ENCODE measurements around the gene PIGO. TPM values are rescaled to one million over a fixed set of nuclear protein-coding genes. Genes with fewer than 3 reads are reported as not detected.

Gene PIGO
- total and polyA plus RNA-seq, 4 donors, result 13.8 to 38.1 (median 20.2) TPM

DNA sequence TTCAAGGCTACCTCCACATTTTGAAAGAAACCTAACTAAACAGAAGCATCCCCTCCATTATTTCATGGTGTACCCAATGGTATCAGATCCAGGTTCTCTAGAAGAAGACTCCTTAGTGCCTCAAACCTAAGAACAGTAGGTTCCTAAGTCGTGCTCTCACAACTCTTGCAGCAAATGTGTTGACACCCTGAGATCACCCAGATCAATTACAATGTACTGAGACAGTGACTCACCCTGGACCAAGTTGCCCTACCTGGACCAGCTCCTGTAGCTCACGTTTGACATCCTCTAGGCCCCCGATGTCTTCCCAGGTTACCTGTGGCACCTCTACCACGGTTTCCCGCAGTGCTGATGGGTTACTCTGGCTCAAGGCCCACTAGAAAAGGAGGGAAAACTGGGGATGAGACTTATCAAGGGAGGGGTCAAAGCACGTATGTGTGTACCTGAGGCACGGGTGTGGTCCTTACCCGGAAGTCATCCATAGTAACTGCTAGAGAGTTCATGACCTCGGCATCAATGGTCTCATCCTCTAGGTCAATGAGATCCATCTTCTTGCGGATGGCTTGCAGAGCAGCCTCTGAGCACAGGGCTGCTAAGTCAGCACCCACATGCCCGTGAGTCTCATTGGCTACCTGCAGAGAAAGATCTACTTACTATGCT is 35.7 kb downstream of the PIGO start:
- Histone ChIP-seq H3K27ac (ENCODE audit: low read depth in 1 of 2, low read length in 1 of 2) (no peak overlapping the region), H3K4me3 (no peak overlapping the region), H3K9ac (ENCODE audit: insufficient read depth in 1 of 2, low read length in 2 of 2) (no peak overlapping the region), H3K4me1 (ENCODE audit: control insufficient read depth in 5 of 5, insufficient read depth in 5 of 5, low read length in 5 of 5) (no peaks in the 10 kb centered on the region), H3K27me3 (ENCODE audit: control insufficient read depth in 3 of 3, insufficient read depth in 3 of 3, low read length in 2 of 3) (no peaks in the 10 kb centered on the region), H3K9me3 (ENCODE audit: control insufficient read depth in 4 of 4, insufficient read depth in 3 of 4, low read length in 3 of 4) (no peaks in the 10 kb centered on the region), H3K36me3 (ENCODE audit: control insufficient read depth in 4 of 4, insufficient read depth in 4 of 4, low read length in 4 of 4) (peaks cover 77 to 92% (median 90%) of the 10 kb centered on the region in 4 donors)
- ATAC-seq (ENCODE audit: insufficient read depth, low FRiP score) (no peak), DNase-seq (no peak)
- 95 to 96% methylated on average over 11 of the region's 11 CpGs for WGBS, 2 donors
- TF ChIP-seq, protein P1, sequence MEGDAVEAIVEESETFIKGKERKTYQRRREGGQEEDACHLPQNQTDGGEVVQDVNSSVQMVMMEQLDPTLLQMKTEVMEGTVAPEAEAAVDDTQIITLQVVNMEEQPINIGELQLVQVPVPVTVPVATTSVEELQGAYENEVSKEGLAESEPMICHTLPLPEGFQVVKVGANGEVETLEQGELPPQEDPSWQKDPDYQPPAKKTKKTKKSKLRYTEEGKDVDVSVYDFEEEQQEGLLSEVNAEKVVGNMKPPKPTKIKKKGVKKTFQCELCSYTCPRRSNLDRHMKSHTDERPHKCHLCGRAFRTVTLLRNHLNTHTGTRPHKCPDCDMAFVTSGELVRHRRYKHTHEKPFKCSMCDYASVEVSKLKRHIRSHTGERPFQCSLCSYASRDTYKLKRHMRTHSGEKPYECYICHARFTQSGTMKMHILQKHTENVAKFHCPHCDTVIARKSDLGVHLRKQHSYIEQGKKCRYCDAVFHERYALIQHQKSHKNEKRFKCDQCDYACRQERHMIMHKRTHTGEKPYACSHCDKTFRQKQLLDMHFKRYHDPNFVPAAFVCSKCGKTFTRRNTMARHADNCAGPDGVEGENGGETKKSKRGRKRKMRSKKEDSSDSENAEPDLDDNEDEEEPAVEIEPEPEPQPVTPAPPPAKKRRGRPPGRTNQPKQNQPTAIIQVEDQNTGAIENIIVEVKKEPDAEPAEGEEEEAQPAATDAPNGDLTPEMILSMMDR (IDR thresholded peaks at IDR 0.05; ENCODE audit: control extremely low read depth, extremely low read depth), result no peak

DNA sequence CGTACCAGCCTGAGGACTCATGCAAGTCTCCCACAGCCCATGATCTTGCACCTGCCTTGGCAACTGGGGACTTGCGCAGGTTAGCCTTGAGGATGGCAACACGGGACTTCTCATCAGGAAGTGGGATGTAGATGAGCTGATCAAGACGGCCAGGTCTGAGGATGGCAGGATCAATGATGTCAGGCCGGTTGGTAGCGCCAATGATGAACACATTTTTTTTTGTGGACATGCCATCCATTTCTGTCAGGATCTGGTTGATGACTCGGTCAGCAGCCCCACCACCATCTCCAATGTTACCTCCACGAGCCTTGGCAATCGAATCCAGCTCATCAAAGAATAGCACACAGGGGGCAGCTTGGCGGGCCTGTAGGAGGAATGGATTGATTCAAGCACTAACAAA is 37.0 kb downstream of the PIGO start:
- H3K4me3 ChIP-seq, result no peak overlapping the region
- H3K27ac ChIP-seq (ENCODE audit: low read depth in 1 of 2, low read length in 1 of 2), result no peak overlapping the region
- no peak for DNase-seq
- H3K9ac ChIP-seq (ENCODE audit: insufficient read depth in 1 of 2, low read length in 2 of 2), result no peak overlapping the region
- 94% methylated on average over 10 of the region's 10 CpGs for WGBS, 2 donors
- peaks cover 67 to 91% (median 81%) of the 10 kb centered on the region in 4 donors for H3K36me3 ChIP-seq (ENCODE audit: control insufficient read depth in 4 of 4, insufficient read depth in 4 of 4, low read length in 4 of 4)
- TF ChIP-seq, protein P1 (IDR thresholded peaks at IDR 0.05; ENCODE audit: control extremely low read depth, extremely low read depth), result no peak
- H3K9me3 ChIP-seq (ENCODE audit: control insufficient read depth in 4 of 4, insufficient read depth in 3 of 4, low read length in 3 of 4), result no peaks in the 10 kb centered on the region
- no peaks in the 10 kb centered on the region for H3K27me3 ChIP-seq (ENCODE audit: control insufficient read depth in 3 of 3, insufficient read depth in 3 of 3, low read length in 2 of 3)
- ATAC-seq (ENCODE audit: insufficient read depth, low FRiP score), result no peak
- H3K4me1 ChIP-seq (ENCODE audit: control insufficient read depth in 5 of 5, insufficient read depth in 5 of 5, low read length in 5 of 5), result no peaks in the 10 kb centered on the region

DNA sequence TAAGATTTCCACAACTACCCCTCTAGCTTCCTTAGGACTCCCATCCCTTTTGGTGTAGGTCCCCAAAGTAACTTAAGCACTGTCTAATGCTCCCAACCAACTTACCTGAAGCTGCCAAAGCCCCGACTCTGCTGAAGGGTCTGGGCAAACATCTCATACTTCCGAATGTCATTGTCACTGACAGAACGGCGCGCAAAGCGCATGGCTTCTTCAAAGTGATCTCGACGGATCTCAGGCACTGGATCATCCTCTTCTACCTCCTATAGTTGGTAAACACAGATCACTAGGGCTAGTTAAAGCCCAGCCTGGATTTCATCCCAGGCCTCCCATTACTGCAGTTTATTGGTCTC is 39.1 kb downstream of the PIGO start:
- DNase-seq (no peak), ATAC-seq (ENCODE audit: insufficient read depth, low FRiP score) (no peak)
- Histone ChIP-seq H3K4me3 (no peak overlapping the region), H3K27me3 (ENCODE audit: control insufficient read depth in 3 of 3, insufficient read depth in 3 of 3, low read length in 2 of 3) (no peaks in the 10 kb centered on the region), H3K36me3 (ENCODE audit: control insufficient read depth in 4 of 4, insufficient read depth in 4 of 4, low read length in 4 of 4) (peaks cover 51 to 78% (median 66%) of the 10 kb centered on the region in 4 donors), H3K9me3 (ENCODE audit: control insufficient read depth in 4 of 4, insufficient read depth in 3 of 4, low read length in 3 of 4) (no peaks in the 10 kb centered on the region), H3K27ac (ENCODE audit: low read depth in 1 of 2, low read length in 1 of 2) (no peak overlapping the region), H3K4me1 (ENCODE audit: control insufficient read depth in 5 of 5, insufficient read depth in 5 of 5, low read length in 5 of 5) (no peaks in the 10 kb centered on the region), H3K9ac (ENCODE audit: insufficient read depth in 1 of 2, low read length in 2 of 2) (no peak overlapping the region)
- TF ChIP-seq, protein P1 (IDR thresholded peaks at IDR 0.05; ENCODE audit: control extremely low read depth, extremely low read depth), result no peak
- 96 to 98% methylated on average over 8 of the region's 8 CpGs for WGBS, 2 donors
